ENCODE data around the gene TLE2. TPM values are rescaled to one million over a fixed set of nuclear protein-coding genes. Genes with fewer than 3 reads are reported as not detected.

TLE2 gene
- total and polyA plus RNA-seq, 9 of the 15 experiments (the other 6 are each of a cell fraction or from before 2014, with no cell fraction given), result 0.35 to 13.1 (median 6.2) TPM

GRCh38 chr19:2977001-2977745 is 51.9 kb downstream of the TLE2 start, which contains the start of gene TLE6 (continued):
- peak; percentile 55; the same call in 1 of the 2 replicates for TF ChIP-seq ATF7 (IDR thresholded peaks at IDR 0.05)
- TF ChIP-seq ZNF57 (CRISPR knock-in tag; IDR thresholded peaks at IDR 0.05), result no peak
- TF ChIP-seq, protein P1, sequence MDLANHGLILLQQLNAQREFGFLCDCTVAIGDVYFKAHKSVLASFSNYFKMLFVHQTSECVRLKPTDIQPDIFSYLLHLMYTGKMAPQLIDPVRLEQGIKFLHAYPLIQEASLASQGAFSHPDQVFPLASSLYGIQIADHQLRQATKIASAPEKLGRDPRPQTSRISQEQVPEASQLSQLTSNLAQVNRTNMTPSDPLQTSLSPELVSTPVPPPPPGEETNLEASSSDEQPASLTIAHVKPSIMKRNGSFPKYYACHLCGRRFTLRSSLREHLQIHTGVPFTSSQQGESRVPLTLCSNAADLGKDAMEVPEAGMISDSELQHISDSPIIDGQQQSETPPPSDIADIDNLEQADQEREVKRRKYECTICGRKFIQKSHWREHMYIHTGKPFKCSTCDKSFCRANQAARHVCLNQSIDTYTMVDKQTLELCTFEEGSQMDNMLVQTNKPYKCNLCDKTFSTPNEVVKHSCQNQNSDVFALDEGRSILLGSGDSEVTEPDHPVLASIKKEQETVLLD (IDR thresholded peaks at IDR 0.05), result 0 out of 2 replicates have a peak, but pooled peaks have one; percentile 29
- TF ChIP-seq XRCC5 (IDR thresholded peaks at IDR 0.05; ENCODE audit: low read depth, low read length), result no peak
- 0 out of 2 replicates have a peak, but pooled peaks have one; percentile 23 for TF ChIP-seq KLF13 (tag; IDR thresholded peaks at IDR 0.05; ENCODE audit: borderline replicate concordance, low read depth)
- TF ChIP-seq TCF3 (CRISPR knock-in tag; IDR thresholded peaks at IDR 0.05), result no peak
- TF ChIP-seq TRIM28 (IDR thresholded peaks at IDR 0.05), result no peak
- no peak for TF ChIP-seq RBM22 (IDR thresholded peaks at IDR 0.05; ENCODE audit: low read depth, low read length, poor library complexity, severe bottlenecking)
- no peak for TF ChIP-seq MECOM (CRISPR knock-in tag; IDR thresholded peaks at IDR 0.05)
- TF ChIP-seq ZBTB7A (IDR thresholded peaks at IDR 0.05; ENCODE audit: borderline replicate concordance, control insufficient read depth, low read depth, low read length), result peak; percentile 59; the same call in 1 of the 2 replicates
- no peak for TF ChIP-seq THRB (CRISPR knock-in tag; conservative IDR thresholded peaks at IDR 0.05)
- TF ChIP-seq, protein P2, sequence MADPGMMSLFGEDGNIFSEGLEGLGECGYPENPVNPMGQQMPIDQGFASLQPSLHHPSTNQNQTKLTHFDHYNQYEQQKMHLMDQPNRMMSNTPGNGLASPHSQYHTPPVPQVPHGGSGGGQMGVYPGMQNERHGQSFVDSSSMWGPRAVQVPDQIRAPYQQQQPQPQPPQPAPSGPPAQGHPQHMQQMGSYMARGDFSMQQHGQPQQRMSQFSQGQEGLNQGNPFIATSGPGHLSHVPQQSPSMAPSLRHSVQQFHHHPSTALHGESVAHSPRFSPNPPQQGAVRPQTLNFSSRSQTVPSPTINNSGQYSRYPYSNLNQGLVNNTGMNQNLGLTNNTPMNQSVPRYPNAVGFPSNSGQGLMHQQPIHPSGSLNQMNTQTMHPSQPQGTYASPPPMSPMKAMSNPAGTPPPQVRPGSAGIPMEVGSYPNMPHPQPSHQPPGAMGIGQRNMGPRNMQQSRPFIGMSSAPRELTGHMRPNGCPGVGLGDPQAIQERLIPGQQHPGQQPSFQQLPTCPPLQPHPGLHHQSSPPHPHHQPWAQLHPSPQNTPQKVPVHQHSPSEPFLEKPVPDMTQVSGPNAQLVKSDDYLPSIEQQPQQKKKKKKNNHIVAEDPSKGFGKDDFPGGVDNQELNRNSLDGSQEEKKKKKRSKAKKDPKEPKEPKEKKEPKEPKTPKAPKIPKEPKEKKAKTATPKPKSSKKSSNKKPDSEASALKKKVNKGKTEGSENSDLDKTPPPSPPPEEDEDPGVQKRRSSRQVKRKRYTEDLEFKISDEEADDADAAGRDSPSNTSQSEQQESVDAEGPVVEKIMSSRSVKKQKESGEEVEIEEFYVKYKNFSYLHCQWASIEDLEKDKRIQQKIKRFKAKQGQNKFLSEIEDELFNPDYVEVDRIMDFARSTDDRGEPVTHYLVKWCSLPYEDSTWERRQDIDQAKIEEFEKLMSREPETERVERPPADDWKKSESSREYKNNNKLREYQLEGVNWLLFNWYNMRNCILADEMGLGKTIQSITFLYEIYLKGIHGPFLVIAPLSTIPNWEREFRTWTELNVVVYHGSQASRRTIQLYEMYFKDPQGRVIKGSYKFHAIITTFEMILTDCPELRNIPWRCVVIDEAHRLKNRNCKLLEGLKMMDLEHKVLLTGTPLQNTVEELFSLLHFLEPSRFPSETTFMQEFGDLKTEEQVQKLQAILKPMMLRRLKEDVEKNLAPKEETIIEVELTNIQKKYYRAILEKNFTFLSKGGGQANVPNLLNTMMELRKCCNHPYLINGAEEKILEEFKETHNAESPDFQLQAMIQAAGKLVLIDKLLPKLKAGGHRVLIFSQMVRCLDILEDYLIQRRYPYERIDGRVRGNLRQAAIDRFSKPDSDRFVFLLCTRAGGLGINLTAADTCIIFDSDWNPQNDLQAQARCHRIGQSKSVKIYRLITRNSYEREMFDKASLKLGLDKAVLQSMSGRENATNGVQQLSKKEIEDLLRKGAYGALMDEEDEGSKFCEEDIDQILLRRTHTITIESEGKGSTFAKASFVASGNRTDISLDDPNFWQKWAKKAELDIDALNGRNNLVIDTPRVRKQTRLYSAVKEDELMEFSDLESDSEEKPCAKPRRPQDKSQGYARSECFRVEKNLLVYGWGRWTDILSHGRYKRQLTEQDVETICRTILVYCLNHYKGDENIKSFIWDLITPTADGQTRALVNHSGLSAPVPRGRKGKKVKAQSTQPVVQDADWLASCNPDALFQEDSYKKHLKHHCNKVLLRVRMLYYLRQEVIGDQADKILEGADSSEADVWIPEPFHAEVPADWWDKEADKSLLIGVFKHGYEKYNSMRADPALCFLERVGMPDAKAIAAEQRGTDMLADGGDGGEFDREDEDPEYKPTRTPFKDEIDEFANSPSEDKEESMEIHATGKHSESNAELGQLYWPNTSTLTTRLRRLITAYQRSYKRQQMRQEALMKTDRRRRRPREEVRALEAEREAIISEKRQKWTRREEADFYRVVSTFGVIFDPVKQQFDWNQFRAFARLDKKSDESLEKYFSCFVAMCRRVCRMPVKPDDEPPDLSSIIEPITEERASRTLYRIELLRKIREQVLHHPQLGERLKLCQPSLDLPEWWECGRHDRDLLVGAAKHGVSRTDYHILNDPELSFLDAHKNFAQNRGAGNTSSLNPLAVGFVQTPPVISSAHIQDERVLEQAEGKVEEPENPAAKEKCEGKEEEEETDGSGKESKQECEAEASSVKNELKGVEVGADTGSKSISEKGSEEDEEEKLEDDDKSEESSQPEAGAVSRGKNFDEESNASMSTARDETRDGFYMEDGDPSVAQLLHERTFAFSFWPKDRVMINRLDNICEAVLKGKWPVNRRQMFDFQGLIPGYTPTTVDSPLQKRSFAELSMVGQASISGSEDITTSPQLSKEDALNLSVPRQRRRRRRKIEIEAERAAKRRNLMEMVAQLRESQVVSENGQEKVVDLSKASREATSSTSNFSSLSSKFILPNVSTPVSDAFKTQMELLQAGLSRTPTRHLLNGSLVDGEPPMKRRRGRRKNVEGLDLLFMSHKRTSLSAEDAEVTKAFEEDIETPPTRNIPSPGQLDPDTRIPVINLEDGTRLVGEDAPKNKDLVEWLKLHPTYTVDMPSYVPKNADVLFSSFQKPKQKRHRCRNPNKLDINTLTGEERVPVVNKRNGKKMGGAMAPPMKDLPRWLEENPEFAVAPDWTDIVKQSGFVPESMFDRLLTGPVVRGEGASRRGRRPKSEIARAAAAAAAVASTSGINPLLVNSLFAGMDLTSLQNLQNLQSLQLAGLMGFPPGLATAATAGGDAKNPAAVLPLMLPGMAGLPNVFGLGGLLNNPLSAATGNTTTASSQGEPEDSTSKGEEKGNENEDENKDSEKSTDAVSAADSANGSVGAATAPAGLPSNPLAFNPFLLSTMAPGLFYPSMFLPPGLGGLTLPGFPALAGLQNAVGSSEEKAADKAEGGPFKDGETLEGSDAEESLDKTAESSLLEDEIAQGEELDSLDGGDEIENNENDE (IDR thresholded peaks at IDR 0.05; ENCODE audit: low read depth, low read length), result no peak
- TF ChIP-seq ZNF146 (CRISPR knock-in tag; IDR thresholded peaks at IDR 0.05; ENCODE audit: unreplicated experiment), result no peak
